GM10266 (cell line): ENCODE data around the gene CRHR2.

Experiments used
- DNase-seq: peaks from one replicate; pipeline ENCODE4 v3.0.0; 2012; ENCODE audit errors: extremely low spot score
- TF ChIP-seq, protein P1 (sequence below): IDR thresholded peaks from 2 replicates; pipeline ENCODE4 v1.5.1; 2012; ENCODE audit warnings: mild to moderate bottlenecking, low read depth; ENCODE audit not compliant: control insufficient read depth, insufficient read depth; ENCODE audit errors: missing control alignments

CRHR2 gene

DNA sequence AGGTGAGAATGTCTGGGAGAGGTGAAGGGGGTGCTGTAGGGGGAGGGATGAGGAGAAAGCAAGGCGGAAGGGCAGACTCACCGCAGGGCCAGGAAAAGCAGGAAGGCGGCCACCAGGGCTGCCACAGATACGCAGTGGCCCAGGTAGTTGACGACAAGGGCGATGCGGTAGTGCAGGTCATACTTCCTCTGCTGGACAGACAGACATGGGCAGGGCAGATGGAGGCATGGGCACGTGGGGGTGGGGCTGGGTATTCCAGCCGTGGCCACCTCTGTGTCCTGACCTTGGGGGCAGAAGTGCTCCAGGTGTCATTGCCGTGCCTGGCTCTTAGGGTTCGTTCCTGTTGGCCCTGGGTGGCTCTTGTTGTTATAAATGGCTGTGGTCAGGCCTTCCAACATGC is 16.8 kb downstream of the CRHR2 start:
- TF ChIP-seq, protein P1, sequence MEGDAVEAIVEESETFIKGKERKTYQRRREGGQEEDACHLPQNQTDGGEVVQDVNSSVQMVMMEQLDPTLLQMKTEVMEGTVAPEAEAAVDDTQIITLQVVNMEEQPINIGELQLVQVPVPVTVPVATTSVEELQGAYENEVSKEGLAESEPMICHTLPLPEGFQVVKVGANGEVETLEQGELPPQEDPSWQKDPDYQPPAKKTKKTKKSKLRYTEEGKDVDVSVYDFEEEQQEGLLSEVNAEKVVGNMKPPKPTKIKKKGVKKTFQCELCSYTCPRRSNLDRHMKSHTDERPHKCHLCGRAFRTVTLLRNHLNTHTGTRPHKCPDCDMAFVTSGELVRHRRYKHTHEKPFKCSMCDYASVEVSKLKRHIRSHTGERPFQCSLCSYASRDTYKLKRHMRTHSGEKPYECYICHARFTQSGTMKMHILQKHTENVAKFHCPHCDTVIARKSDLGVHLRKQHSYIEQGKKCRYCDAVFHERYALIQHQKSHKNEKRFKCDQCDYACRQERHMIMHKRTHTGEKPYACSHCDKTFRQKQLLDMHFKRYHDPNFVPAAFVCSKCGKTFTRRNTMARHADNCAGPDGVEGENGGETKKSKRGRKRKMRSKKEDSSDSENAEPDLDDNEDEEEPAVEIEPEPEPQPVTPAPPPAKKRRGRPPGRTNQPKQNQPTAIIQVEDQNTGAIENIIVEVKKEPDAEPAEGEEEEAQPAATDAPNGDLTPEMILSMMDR, result no peak
- no peak for DNase-seq

DNA sequence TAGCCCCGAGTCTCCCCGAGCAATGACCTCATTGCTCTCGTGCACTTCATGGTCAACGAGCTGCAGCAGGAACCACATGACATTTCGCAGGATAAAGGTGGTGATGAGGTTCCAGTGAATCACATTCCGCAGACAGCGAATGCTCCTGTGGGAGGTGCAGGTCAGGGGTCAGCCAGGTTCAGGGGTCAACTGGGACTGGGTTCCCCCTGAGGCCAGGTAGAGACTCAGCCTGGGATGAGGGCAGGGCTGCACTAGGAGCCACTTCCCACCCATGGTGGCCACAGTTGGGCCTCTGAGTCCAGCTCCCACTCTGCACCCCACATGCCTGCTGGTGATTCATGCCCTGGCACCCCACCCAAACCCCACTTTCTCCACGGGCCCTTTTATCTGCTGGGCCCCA is 17.2 kb downstream of the CRHR2 start:
- TF ChIP-seq, protein P1, result no peak
- no peak for DNase-seq

DNA sequence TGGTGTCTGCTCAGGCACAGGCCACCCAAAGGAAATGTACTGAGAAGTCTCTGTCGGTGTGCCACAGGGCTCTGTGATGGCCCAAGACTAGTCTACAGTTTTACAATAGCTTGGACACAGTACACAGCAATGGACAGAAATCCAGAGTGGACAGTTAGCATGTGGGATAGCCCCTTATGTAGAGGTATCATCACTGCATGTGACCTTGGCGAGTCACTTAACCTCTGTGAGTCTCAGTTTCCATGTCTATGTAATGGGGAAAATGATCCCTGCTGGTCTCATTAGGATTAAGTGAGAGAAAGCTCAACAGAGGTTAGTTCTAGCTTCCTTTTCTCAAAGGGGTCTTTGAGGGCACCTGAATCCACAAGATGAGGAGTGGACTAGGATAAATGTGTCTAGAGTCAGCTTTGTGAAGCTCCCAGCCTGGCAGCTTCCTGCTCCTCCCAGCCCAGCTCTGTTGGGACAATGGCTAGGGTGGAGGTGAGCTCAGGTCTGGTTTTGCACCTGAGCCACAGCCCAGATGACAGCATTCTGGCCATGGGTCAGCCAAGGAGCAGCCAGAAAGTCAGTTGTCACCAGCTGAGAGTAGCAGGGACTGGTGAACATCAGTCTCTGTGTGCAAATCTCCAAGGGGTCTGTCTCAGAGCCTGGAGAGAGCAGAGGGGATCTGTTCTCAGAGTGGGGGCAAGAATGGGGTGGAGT is 17.9 kb downstream of the CRHR2 start:
- DNase-seq, result no peak
- TF ChIP-seq, protein P1, result no peak

DNA sequence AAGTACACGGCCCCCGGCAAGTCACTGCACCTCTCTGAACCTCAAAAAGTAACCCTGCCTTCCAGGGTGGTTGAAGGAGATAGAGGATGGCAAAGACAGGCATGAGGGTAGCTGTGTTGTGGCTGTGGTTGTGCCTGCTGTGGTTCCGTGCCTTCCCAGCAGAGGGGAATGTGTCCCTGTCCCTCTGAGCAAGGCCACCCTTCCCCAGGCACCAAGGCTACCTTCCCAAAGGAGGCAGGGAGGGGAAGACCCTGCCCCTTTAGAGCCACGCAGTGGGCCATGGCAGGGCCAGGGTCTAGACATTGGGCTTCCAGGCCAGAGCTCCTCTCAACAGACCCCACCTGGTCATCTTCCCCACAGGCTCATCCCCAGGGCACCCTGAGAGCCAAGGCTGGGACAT is 18.8 kb downstream of the CRHR2 start:
- TF ChIP-seq, protein P1, result no peak
- DNase-seq, result no peak

DNA sequence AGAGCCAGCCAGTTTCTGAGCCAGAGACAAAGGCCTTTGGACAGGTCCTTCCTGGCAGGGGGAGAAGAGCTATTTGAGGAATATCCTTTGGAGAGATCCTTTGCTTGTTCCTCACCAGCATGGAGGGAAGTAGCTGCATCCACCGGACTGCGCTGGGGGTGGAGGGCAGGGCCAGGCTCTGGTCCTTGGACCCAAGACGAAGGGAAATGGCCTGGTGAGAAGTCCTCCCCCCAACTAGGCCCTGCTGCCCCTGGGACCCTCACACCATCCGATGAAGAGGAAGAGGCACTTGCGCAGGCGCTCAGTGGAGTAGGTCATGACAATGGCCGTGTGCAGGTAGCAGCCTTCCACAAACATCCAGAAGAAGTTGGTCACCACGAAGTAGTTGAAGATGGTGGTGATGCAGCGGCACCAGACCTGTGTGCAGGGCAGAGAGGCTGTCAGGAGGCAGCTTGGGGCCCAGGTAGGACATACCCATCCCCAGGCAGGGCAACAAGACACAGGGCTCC is 19.8 kb downstream of the CRHR2 start:
- DNase-seq, result no peak
- TF ChIP-seq, protein P1, result no peak

DNA sequence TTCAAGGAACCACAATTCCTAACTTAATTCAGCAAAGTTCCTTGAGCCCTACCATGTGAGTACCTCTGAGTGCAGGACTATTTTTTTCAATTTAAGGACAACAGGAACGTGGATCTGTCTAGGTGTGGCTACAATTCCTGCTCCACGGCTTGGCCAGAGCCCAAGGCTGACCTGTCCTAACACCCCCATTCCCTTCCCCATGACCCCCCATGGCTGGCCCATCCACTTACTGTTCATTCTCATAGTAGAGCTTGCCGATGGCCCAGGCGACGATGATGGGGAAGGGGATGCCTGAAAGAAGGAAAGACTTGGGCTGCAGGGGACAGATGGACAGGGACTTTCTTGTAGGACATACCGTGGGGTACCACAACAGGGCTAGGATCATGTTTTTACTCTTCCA is 20.3 kb downstream of the CRHR2 start:
- DNase-seq, result no peak
- TF ChIP-seq, protein P1, result no peak

DNA sequence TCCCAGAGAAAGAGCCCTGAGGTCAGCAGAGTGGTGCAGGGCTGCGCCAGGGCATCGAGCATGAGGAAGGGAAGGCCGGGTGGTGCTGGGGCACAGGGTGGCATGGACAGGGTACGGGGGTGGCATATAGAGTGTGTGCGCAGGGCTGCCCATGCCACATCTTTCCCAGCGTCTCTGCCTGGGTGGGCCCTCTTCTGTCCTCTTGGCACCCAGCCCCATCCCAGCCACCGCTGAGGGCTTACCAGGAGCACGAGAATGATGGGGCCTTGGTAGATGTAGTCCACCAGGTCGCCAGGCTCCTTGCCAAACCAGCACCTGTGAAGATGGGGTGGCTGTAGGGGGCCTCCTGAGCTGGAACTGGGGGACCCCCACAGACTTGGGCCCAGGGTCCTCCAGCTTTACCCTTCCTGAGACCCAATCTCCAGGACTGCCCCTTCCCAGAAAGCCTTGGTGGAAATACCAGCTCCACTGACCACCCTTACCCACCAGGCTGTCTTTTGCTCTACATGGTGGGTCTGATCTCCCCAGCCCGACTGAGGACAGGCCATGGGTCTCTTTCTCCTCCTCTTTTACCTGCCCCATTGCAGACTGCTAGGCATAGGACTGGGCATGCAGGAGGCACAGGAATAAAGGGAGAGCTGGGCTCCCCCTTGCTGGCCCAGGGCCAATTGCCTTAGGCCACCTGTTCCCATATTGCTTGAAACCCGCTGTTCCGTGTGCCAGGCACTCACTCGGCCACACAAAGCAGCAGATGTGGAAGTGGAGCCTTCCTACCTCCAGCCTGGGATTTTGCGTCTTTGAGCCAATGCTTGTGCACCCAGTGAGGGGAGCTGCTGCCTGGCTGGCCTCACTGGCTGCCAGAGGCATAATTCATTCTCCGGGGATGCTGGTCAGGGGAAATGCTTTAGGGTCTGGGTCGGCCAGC is 21.7 kb downstream of the CRHR2 start:
- no peak for DNase-seq
- TF ChIP-seq, protein P1, result no peak
